Sciatic nerve (tissue), 1 donor: Measurements from ENCODE around the gene AGBL4. TPM values are rescaled to one million over a fixed set of nuclear protein-coding genes. Genes with fewer than 3 reads are reported as not detected.

Experiments
- total RNA-seq: library from RNA; stranded (reverse); fragmentation: NEBNext Ultra II Directional; extraction: Animal tissue kit (Norgen Biotek cat#: 25700); gene quantifications from one replicate; pipeline ENCODE4 v1.2.1, GENCODE V29; 2021
- donor health status: DM: no; HTN: no; CAD: no.

Gene AGBL4
- total RNA-seq, 1 donor from 2014 or later: 1.3 TPM

Other genes with a start within 250 kb of the AGBL4 start
- 0.13 TPM for gene ELAVL4, start 85.0 kb upstream of the AGBL4 start, total RNA-seq